RWPE2 (cell line): ENCODE data around the gene STAC2.
A peak's percentile ranks its signal among the peaks of the same experiment; 100 is the strongest.

Source experiments
- ATAC-seq: fragments of 200-7000 bp; cut with Tn5 transposase; 3 replicates; pipeline ENCODE4 v1.9.1; 2021; ENCODE audit warnings: low read depth
- DNase-seq: peaks from one replicate; pipeline ENCODE4 v3.0.0-alpha.2; 2020; ENCODE audit warnings: low spot score
- H3K27ac ChIP-seq: fragments of 450-650 bp; 2 replicates; pipeline ENCODE4 v1.5.1; 2017; ENCODE audit warnings: mild to moderate bottlenecking; ENCODE audit not compliant: poor library complexity, severe bottlenecking
- H3K27me3 ChIP-seq: fragments of 250-450 bp; sonication (Bioruptor Pico); 2 replicates; pipeline ENCODE4 v1.5.1; 2021; ENCODE audit warnings: mild to moderate bottlenecking, moderate library complexity; ENCODE audit not compliant: insufficient read depth, poor library complexity, severe bottlenecking
- H3K36me3 ChIP-seq: fragments of 250-450 bp; sonication (Bioruptor Pico); 2 replicates; pipeline ENCODE4 v1.5.1; 2020; ENCODE audit warnings: low read depth, mild to moderate bottlenecking, moderate library complexity
- H3K4me1 ChIP-seq: fragments of 250-450 bp; sonication (Bioruptor Pico); 2 replicates; pipeline ENCODE4 v1.5.1; 2021; ENCODE audit warnings: mild to moderate bottlenecking, moderate library complexity; ENCODE audit not compliant: insufficient read depth, poor library complexity, severe bottlenecking
- H3K4me3 ChIP-seq: fragments of 250-450 bp; sonication (Bioruptor Pico); 2 replicates; pipeline ENCODE4 v1.5.1; 2021; ENCODE audit warnings: mild to moderate bottlenecking, moderate library complexity; ENCODE audit not compliant: severe bottlenecking
- H3K9me3 ChIP-seq: fragments of 250-450 bp; sonication (Bioruptor Pico); 2 replicates; pipeline ENCODE4 v1.5.1; 2021; ENCODE audit warnings: mild to moderate bottlenecking, moderate library complexity; ENCODE audit not compliant: severe bottlenecking
- CTCF ChIP-seq: fragments of 450-650 bp; IDR thresholded peaks from one replicate; pipeline ENCODE4 v1.5.1; 2017; ENCODE audit warnings: mild to moderate bottlenecking, moderate library complexity; ENCODE audit not compliant: poor library complexity, severe bottlenecking

The STAC2 gene

GRCh38 chr17:39239640-39240314, 14.0 kb upstream of the STAC2 start:
- H3K4me3 ChIP-seq, result no peak overlapping the region
- peak; percentile 39 for TF ChIP-seq CTCF
- ATAC-seq (no peak), DNase-seq (no peak)
- no peaks in the 10 kb centered on the region for H3K9me3 ChIP-seq
- no peaks in the 10 kb centered on the region for H3K27me3 ChIP-seq
- H3K27ac ChIP-seq, result no peak overlapping the region
- peaks cover 11% of the 10 kb centered on the region for H3K4me1 ChIP-seq
- H3K36me3 ChIP-seq, result no peaks in the 10 kb centered on the region

- peak; percentile 72 for ATAC-seq
These were observed 12.7 kb upstream of the STAC2 start for GRCh38 chr17:39238311-39238972.

GRCh38 chr17:39237586-39237985, 11.8 kb upstream of the STAC2 start:
- Histone ChIP-seq H3K4me3 (no peak overlapping the region), H3K27ac (peak overlapping the region; percentile 34), H3K36me3 (no peaks in the 10 kb centered on the region), H3K27me3 (no peaks in the 10 kb centered on the region), H3K4me1 (peaks cover 11% of the 10 kb centered on the region), H3K9me3 (no peaks in the 10 kb centered on the region)
- TF ChIP-seq CTCF, result no peak
- DNase-seq (no peak), ATAC-seq (no peak)

More at GRCh38 chr17:39238311-39238972, 12.7 kb upstream of the STAC2 start:
- Histone ChIP-seq H3K4me1 (peaks cover 11% of the 10 kb centered on the region), H3K27ac (peak overlapping the region; percentile 34), H3K9me3 (no peaks in the 10 kb centered on the region), H3K36me3 (no peaks in the 10 kb centered on the region), H3K4me3 (no peak overlapping the region), H3K27me3 (no peaks in the 10 kb centered on the region)
- no peak for DNase-seq
- TF ChIP-seq CTCF, result no peak

- H3K9me3 ChIP-seq, result no peaks in the 10 kb centered on the region
- H3K4me3 ChIP-seq, result no peak overlapping the region
- H3K27me3 ChIP-seq, result no peaks in the 10 kb centered on the region
- H3K4me1 ChIP-seq, result peaks cover 11% of the 10 kb centered on the region
- TF ChIP-seq CTCF, result no peak
- no peak overlapping the region for H3K27ac ChIP-seq
- ATAC-seq (no peak), DNase-seq (no peak)
- H3K36me3 ChIP-seq, result no peaks in the 10 kb centered on the region
These were observed 11.3 kb upstream of the STAC2 start for GRCh38 chr17:39236981-39237441.
